NCI-H69 (cell line): Measurements from ENCODE around the gene MGA.
A peak's percentile ranks its signal among the peaks of the same experiment; 100 is the strongest.

ENCODE experiments used
- DNase-seq: peaks from one replicate; lab custom pipeline; 2025; lab: John Stamatoyannopoulos, UW

Gene MGA

DNA sequence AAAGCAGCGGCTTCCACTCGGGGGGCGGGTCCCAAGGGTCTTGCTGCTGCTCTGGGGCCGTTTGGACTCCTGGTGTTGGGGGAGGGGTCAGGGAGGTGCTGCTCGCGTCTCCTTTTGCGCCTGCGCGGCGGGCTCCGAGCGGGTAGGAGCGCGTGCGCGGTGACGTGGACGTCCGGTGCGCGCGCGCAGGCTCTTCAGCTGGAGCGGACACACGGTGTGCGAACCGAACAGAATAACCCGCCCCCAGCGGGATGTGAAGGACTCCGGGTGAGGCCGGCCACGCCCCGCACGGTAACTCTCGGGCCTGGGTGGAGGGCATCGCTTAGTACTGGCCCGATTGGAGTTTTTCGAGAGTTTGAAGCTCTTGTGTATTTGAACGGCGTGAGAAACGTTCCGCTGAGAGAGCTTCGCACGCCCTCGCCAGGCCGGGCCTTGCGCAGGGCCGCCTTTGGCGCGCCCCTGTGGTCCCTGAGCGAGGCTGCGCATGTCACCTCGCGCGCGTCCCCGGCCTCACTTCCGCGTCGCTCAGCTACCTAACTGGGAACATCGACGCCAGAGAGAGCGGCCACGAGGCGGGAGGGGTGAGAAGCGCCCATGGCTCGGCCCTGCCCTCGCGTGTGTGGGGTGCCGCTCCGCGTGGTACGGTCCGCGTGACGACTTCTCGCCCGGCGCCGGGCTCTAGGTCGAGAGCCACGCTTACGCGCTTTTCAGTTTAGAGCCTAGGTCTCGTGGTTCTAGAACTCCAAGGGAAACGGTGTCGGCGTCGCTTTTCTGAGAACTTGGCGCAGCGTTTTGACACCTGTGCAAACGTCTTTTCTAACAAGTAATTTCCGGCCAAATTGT is at the start of gene MGA:
MGA (plus strand) TSS at position 171 of the 843 bp plus-strand sequence.
- DNase-seq: peak; percentile 91

DNA sequence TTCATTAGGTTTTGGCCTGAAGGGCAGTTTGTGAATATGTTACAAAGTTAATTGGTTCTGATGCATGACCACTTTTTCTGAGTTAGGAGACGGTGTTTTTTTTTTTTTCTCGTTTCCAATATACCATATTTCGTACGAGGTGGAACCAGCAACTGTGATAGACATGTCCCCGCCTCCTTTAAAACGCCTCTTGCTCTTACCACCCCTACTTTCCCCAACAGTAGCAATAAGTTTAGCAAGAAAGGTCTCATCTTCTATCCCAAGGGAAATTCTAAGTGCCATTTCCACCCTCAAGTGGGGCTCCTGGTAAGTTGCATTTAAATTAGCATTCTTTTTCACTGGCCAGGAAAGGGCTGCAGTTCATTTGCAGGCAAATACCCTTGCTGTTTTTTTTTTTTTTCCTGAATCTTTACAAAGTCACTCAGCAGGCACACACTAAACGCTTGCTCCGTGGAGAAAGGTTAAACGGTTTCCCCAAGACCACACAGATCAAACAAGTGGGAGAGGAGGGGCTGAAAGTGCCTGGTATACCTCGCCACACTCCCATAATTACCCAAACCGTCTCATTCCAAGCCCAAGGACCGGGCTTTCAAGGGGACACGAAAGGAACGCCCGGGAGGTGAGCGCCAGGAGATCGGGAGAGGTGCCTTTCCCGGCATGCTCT is 39.5 kb upstream of the MGA start:
- no peak for DNase-seq

DNA sequence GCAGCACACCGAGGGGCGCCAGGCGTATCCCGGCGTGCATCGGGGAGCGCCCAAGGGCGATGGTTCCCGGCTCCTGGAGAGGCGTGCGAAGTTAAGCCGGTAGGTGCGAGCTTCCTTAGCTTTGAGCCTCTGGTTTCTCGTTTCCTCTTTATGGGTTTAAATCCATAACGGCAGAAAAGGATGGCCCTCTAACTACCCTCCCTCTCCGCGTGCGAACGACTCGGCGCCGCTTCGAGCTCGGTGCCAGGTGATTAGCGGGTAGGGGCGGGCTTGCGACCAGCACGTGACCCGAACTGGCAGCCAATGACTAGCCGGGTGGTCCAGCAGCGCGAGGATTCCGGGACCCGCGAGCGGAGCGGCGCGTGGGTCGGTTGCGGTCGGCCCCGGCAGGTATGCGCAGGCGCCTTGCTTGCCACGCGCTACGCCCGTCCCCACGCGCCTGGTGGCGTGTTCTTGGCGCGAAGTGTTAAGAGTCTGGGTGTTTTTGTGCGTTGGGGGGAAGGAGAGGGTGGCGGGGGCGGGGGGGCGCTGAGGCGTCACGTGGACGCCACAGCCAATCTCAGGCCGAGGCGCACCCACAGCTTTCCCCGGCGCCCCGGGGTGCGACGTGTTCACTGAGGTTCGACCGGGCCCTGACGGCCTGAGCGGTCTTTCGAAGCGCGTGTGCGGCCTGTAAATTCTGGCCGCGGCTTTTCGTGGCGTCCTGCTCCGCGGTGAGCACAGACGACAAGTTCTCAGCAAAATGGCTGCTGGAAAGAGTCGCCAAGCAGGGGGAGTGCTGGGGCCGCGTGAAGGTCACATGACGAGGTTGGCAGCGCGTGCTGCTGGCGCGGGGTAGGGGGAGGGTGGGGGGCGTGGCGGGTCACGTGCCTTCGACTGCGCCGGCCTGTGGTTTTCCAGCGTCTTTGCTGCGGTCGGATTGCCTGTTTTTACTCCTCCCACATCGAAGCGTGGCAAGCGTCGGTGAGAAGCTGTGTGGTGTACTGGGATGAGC is 38.7 kb upstream of the MGA start:
- DNase-seq: peak; percentile 87

DNA sequence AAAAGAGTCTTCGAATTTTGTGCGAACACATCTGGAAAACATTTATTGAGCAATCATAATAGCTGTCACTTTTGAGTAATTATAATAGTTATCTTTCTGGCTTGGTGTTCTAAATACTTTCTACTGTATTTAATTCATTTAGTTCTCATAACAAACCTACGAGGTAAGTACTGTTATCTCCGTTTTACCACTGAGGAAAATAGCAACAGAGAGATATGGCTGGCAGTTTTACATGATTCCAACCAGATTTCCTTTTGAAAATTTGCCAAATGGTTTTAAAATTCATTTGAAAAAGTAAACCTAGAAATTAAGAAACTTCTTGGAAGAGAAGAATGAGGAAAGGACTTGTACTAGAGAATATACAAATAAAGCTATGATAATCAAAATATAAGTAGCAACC is 37.3 kb upstream of the MGA start:
- DNase-seq: no peak

DNA sequence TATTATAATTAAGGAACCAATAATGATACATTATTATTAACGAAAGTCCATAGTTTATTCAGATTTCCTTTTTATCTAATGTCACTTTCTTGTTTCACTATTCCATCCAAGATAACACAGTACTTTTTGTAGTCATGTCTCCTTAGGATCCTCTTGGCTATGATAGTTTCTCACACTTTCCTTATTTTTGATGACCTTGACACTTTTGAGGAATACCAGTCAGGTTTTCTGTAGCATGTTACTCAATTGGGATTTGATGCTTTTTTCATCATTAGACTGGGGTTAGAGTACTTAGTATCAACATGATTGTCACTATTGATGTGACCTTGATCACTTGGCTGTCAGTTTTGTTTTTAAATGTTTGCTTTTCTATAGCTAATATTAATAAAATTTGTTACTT is 33.0 kb upstream of the MGA start:
- DNase-seq: no peak

DNA sequence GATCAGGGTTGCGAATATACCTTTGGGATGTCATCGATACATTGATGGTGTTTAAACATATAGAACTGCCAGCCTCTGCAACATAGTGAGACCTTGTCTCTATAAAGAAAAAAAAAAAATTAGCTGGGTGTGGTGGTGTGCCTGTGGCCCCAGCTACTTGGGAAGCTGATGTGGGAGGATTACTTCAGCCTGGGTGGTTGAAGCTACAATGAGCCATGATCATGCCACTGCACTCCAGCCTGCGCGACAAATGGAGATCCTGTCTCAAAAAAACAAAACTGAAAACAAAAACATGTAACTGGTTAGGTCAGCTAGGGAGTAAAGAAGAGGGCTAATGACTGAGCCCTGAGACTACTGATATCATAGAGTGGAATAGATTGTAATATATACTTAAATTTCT is 30.7 kb upstream of the MGA start:
- DNase-seq: no peak

DNA sequence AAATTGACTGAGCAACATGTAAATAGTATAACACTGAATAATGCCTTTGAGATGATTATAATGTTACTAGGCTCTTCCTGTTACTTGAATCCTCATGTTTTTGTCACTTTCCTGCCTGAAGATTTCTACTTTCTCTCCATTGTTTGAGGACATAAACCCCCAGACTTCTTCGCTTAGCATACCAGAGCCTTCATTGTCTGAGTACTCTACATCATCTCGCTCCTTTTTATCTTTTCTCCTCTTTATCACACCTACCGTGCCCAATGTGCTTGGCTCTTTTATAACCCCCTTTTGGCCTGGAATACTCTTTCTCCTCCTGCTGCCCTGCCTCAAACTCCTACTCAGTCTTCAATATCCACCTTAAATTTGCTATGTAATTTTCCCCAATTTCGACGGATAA is 30.3 kb upstream of the MGA start:
- no peak for DNase-seq

DNA sequence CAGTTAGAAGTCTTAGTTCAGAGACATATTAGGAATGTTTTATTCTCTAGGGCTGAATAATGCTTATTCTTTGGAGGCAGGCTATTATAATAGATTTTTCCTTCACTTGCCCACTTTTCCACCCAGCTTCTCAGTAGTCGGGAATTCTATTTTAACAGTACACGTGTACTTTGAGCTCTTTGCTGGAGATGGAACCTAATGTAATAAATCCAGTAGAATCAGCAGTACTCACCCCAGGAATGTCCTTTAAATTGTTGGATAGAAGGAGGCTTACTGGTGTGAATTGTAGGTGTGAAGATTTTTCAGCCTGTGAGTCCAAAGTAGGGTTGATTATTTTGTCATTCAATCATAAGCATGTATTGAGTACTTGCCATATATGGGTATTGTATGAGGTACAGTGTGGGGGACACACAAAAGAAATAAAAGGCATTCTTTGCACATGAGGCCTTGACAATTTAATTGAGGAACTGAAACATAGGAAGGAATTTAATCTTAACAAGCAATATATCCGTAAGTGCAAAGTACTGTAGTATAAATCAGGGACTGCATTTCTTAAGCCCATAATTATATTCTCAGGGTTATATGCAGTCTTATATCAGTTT is 29.5 kb upstream of the MGA start:
- no peak for DNase-seq

DNA sequence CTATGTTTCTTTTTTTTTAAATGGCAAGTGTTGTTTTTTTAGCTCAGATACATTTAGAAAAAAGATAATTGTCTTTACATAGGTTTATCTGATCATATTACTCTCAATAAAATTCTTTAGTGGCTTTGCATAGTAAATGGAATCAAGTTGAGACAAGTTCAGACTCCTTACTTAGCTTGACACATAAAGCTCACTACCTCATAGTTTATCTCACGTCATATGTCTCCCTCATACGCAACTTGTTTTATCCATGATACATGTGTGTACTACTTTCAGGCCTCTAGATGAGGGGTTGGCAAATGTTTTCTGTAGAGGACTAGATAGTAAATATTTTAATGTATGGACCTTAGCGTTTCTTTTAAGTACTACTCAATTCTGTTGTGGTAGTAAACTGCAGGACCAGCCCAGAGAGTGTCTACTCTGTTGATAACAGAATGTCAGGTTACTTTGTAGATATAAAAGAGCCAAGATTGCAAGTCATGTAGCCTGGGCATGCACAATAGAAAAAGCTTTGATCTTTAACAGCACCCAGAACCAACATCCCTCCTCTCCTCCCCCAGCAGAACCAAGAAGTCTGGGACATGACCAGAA is 28.2 kb upstream of the MGA start:
- no peak for DNase-seq

DNA sequence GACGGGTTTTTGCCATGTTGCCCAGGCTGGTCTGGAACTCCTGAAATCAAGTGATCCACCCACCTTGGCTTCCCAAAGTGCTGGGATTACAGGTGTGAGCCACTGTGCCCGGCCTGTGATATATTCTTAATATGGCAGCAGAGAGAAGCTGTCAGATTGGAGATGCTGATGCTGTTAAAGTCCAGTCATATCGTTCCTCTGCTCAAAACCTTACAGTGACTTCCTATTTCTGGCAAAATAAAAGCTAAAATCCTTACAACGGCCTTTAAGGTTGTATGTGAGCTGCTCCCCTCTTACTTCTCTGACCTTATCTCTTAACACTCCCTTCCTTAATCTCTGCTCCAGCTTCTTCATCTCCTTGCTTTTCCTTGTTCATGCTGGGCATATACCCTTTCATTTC is 26.6 kb upstream of the MGA start:
- DNase-seq: no peak

DNA sequence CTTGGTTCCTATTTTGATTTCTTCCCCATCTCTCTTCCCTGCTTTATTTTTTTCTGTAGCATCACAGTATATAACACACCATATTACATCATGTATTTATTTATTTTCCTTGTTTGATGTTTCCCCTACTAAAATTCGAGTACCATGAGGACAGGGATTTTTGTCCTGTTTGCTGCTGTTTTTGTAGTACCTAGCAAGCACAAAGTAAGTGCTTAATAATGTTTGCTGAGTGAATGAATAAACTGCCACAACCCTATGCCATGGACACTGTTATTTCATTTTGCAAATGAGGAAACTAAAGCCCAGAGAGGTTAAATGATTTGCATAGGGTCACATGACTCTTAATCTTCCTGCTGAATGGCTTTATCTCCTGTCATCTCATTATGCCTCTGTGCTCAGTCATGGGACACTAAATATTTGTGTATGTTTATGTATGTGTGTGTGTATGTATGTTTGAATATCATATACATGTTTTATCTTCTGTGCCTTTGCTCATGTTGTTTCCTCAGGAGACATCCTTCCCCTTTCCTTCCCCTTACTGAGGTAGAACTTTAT is 26.1 kb upstream of the MGA start:
- DNase-seq: no peak

DNA sequence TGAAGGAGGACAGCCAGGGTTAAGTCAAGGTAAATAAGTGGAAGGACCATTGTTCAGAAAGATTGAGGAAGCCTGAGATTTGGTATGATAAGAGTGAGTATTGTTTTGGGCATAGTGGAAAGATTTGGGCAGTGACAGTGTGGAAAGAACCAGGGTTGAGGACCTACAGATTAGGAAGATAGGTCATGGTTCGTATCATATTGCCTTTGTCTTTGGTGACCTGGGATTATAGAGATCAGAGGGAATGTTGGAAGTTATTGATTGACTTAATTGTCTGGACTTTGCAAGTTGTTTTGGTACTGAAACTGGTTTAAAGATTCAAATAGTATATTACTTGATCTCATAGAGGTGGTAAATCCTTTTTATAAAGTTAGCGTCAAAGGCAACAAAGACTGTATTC is 23.1 kb upstream of the MGA start:
- DNase-seq: no peak

DNA sequence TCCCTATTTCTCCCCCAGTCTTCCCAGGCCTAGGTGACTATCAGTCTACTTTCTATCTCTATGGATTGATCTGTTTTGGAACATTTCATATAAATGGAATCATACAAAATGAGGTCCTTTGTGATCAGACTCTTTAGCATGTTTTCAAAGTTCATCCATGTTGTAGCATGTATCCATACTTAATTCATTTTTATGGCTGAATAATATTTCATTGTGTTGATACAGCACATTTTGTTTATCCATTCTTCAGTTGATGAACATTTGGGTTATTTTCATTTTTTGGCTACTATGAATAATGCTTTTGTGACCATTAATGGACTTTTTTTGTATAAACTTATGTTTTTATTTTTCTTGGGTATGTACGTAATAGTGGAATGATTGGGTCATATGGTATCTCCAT is 19.2 kb upstream of the MGA start:
- no peak for DNase-seq

DNA sequence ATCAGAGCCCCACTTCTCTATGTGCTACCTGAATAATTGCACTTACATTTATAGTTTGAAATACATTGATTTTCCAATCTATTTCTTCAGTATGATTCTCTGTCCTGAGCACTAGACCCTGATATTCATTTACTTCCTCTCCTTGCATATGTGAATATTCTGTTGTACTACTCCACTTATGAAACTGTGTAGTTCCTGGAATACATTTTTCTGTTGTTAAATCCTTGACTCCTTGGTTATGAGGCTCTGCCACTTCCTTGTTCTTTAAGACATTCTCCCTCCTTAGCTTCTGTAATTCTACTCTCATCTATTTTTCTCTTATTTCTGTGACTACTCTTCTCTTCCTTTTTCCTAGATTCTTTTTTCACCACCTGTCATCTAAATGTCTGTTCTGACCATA is 12.9 kb upstream of the MGA start:
- DNase-seq: no peak

DNA sequence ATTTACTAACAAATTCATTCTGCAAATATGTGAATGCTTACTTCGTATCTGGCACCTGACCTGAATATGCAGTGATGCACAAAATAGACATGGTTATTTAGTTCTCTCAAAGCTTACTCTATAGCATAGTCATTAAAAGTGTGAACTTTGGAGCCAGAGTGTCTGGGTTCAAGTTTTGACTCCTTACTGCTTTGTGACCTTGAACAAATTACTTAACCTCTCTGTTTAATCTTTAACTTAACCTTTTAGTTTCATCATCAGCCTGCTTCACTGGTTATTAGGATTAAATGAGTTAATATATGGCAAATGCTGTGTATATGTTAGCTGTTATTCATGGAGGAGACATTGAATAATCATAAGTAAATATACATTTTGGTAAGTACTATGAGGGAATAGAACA is 12.1 kb upstream of the MGA start:
- DNase-seq: no peak

DNA sequence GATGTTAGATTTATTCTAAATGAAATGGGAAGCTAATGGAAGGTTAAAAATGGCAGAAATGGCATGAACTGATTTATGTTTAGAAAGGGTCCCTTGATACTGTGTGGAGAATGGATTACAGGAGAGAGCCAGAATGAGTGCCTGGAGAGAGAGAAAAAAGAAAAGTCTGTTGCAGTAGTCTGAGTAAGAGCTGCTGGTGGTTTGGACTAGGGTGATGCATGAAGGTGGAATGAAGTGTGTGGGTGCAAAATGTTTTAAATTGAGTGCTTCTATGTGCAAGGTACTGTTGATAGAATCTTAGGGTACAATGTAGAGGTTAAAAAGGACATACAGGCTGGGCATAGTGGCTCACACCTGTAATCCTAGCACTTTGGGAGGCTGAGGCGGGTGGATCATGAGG is 11.4 kb upstream of the MGA start:
- no peak for DNase-seq

DNA sequence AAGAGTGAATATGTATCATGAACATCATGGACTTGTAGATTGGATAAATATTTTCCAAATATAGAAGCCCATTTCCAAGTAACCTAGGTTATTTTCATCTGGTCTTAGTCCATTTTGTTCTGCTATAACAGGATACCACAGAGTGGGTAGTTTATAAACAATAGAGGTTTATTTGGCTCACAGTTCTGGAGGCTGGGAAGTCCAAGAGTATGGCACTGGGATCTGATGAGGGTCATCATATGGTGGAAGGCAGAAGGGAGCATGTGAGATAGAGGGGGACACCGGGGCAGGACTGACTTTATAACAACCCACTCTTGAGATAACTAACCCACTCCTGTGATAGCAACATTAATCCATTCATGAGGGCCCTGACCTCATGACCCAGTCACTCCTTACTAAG is 9.4 kb upstream of the MGA start:
- DNase-seq: no peak

DNA sequence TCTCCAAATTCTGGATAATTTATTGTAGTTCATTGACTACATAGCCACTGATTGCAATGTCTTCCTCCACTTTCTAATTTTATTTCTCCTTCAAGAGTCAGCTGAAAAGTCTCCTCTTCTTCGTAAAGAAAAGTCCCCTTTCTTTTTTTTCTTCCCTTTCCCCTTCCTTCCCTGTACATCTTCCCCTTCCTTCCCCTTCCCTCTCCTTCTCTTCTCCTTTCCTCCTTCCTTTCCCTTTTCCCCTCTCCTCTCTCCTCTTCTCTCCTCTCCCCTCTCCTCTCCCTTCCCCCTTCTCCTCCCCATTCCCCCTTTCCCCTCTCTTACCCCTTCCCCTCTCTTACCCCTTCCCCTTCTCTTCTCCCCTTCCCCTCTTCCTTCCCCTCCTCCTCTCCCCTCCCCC is 8.8 kb upstream of the MGA start:
- no peak for DNase-seq

DNA sequence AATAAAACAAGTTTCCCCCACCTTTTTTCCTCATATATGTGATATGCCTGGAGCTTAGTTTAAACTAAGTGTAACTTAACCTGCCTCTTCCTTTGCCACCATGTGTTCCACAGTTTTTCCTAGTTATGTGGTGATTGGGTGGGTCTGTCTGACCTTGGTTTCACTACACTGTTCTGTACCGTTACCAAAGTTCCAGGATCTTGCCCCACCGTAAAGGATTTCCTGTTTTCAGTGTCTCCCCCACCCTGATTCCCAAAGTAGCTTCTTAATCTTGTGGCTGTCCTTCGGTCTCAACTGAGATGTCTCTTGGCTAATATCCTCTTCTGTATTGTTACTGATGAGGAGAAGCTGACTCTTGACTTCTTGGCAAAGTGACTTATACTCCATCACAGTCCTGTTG is 6.4 kb upstream of the MGA start:
- no peak for DNase-seq

DNA sequence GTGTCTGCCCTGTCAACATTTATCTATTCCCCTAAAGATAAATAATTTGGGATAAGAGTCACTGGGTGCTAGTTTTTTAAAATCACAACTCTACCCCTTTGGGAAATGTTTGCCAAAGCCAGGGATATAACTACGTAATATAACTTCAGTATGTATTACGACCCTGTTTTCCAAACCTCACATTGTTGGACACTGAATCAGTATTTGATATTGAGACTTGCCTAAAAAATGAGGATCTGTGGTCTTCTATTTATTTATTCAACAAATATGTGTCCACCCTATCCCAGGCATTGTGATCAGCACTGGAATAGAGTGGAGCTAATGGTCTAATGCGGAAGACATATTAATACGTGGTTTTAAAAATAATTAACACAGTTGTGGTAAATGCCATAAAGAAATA is 4.5 kb upstream of the MGA start:
- no peak for DNase-seq

DNA sequence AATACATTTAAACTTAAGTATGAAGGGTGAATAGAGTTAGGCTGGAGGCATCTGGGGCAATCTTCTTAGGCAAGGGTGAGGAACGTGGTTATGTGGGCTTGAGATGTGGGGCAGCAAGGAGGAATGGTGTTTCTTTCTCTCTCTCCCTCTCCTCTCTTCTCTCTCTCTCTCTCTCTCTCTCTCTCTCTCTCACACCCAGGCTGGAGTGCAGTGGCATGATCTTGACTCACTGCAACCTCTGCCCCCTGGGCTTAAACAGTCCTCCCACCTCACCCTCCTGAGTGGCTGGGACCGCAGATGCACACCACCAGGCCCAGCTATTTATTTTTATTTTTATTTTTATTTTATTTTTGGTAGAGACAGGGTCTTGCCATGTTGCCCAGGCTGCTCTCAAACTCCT is 4.0 kb upstream of the MGA start:
- DNase-seq: no peak

DNA sequence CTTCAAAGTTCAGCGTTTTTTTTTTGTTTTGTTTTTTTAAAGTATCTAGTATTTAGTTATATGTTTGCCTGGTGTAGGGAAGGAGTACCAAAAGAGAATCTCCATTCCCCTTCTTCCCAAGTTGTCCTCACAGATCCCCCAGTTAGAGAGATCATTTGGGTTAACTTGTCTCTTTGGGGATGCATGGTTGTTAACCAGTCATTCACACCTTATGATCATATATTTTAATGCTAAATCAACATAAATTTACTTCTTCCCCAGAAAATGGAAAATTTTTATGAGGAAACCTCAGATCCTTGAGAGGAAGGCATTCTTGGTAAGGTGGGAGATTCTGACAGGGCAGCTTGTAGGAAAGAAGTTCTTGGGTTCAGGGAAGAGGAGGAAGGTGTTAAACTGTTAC is 1.5 kb upstream of the MGA start:
- DNase-seq: no peak
